K562 (cell line): Measurements from ENCODE around the gene NFKB2. TPM values are rescaled to one million over a fixed set of nuclear protein-coding genes. Genes with fewer than 3 reads are reported as not detected.

Experiments
- ATAC-seq: fragments of 200-7000 bp; cut with Tn5 transposase; 3 replicates; pipeline ENCODE4 v1.9.1; 2020; ENCODE audit warnings: moderate library complexity
- BruUV-seq: library from RNA; stranded (reverse); fragments of 400-500 nt; replicated peaks from 2 replicates; lab custom pipeline; 2021; lab: Mats Ljungman, UMichigan
- CTCF ChIA-PET: fragments of 300-600 bp; formaldehyde crosslinking; extraction: SDS; loops from one replicate; lab custom pipeline; 2021; ENCODE audit warnings: low intra/inter-chr PET ratio; lab: Yijun Ruan, JAX
- POLR2A ChIA-PET: fragments of 300-600, 350-650 bp; sonication (Branson Sonifier 250); formaldehyde crosslinking; extraction: SDS; loops from one replicate; lab custom pipeline; 2021; ENCODE audit warnings: antibody characterized with exemption, inconsistent platforms; lab: Yijun Ruan, JAX
- DNase-seq, 4 experiments: peaks; one replicate each; pipeline versions ENCODE4 v3.0.0 to v3.0.0-alpha.2; 2011 to 2018; ENCODE audit warnings: low spot score in 3 of 4, mixed read lengths in 3 of 4; ENCODE audit errors: extremely low read depth in 1 of 4
- FAIRE-seq: peaks from 2 replicates; lab custom pipeline; 2011; peaks lifted over from hg19 to GRCh38; lab: Jason Lieb, UNC
- H2AFZ ChIP-seq: 2 replicates; pipeline ENCODE4 v1.6.0; 2011; ENCODE audit warnings: low read depth, low read length, control low read depth, inconsistent platforms
- H3K27ac ChIP-seq: fragments of 200-600 bp; 3 replicates; pipeline ENCODE4 v1.8.0; 2011; ENCODE audit warnings: low read depth, mild to moderate bottlenecking, control low read depth, inconsistent platforms, low read length, moderate library complexity, mixed read lengths; ENCODE audit errors: extremely low read depth
- H3K27me3 ChIP-seq, 2 experiments: fragments of 300-600 bp in 1 of 2; 2 replicates in 1 of 2; 3 replicates in 1 of 2; pipeline versions ENCODE4 v1.6.0 to v1.8.0; 2011; ENCODE audit warnings: inconsistent platforms in 2 of 2, low read length in 2 of 2, mild to moderate bottlenecking in 1 of 2, mixed read lengths in 1 of 2, moderate library complexity in 1 of 2; ENCODE audit not compliant: control insufficient read depth in 2 of 2, insufficient read depth in 2 of 2
- H3K36me3 ChIP-seq: fragments of 300-600 bp; 3 replicates; pipeline ENCODE4 v1.8.0; 2011; ENCODE audit warnings: mild to moderate bottlenecking, low read length, inconsistent platforms; ENCODE audit not compliant: control insufficient read depth, insufficient read depth
- H3K4me1 ChIP-seq, 2 experiments: fragments of 200-600 bp in 1 of 2; replicated peaks in 1 of 2; 2 replicates in 1 of 2; 3 replicates in 1 of 2; pipeline versions ENCODE4 v1.5.1 to v1.8.0; 2011; ENCODE audit warnings: inconsistent platforms in 2 of 2, low read length in 2 of 2, mild to moderate bottlenecking in 1 of 2, mixed read lengths in 1 of 2, moderate library complexity in 1 of 2; ENCODE audit not compliant: control insufficient read depth in 2 of 2, insufficient read depth in 2 of 2
- H3K4me2 ChIP-seq: 2 replicates; pipeline ENCODE4 v1.6.1; 2011; ENCODE audit warnings: low read length, control low read depth, inconsistent platforms, mixed read lengths; ENCODE audit not compliant: insufficient read depth
- H3K4me3 ChIP-seq: fragments of 200-600 bp; sonication (generic), shearing (Covaris generic); 2 replicates; pipeline ENCODE4 v1.5.1; 2016; ENCODE audit warnings: control low read depth, inconsistent platforms
- H3K79me2 ChIP-seq: fragments of 200-600 bp; 3 replicates; pipeline ENCODE4 v1.8.0; 2011; ENCODE audit warnings: low read length, inconsistent platforms; ENCODE audit not compliant: control insufficient read depth, insufficient read depth
- H3K9ac ChIP-seq, 2 experiments: 2 replicates each; pipeline versions ENCODE4 v1.6.0 to v1.6.1; 2011; ENCODE audit warnings: low read depth in 2 of 2, low read length in 2 of 2, control low read depth in 1 of 2, inconsistent platforms in 1 of 2, mild to moderate bottlenecking in 1 of 2, mixed read lengths in 1 of 2; ENCODE audit not compliant: insufficient read depth in 1 of 2
- H3K9me1 ChIP-seq: one replicate; pipeline ENCODE4 v1.6.0; 2011; ENCODE audit warnings: inconsistent platforms, mild to moderate bottlenecking, low read length, moderate library complexity; ENCODE audit not compliant: control insufficient read depth, insufficient read depth
- H3K9me3 ChIP-seq: replicated peaks from 2 replicates; pipeline ENCODE4 v1.5.1; 2011; ENCODE audit warnings: low read depth, low read length, inconsistent platforms; ENCODE audit not compliant: control insufficient read depth, insufficient read depth
- H4K20me1 ChIP-seq: replicated peaks from 2 replicates; pipeline ENCODE4 v1.6.1; 2011; ENCODE audit warnings: low read length, inconsistent platforms, mixed read lengths; ENCODE audit not compliant: control insufficient read depth, insufficient read depth
- MYC ChIP-seq, 2 experiments: fragments of 250-450 bp in 1 of 2; sonication (Bioruptor Pico) in 1 of 2; IDR thresholded peaks; 2 replicates each; pipeline versions ENCODE4 v1.5.1 to v1.6.1; 2012 to 2021; ENCODE audit warnings: low read depth in 2 of 2, borderline replicate concordance in 1 of 2, improper control_type of control experiment in 1 of 2, low read length in 1 of 2, mild to moderate bottlenecking in 1 of 2, moderate library complexity in 1 of 2
- RFX1 ChIP-seq: fragments of 450-650 bp; IDR thresholded peaks from 2 replicates; pipeline ENCODE4 v1.6.1; 2016; ENCODE audit warnings: mild to moderate bottlenecking, moderate library complexity
- ZC3H4 ChIP-seq: sonication (generic); formaldehyde crosslinking; IDR thresholded peaks from 2 replicates; pipeline ENCODE4 v1.9.0; 2021; ENCODE audit warnings: missing genetic modification reagents, borderline replicate concordance
- WGBS: fragments of 100-300 bp; shearing (Covaris generic); methylation state at CpG from one replicate; pipeline ENCODE4 v1.1.6; 2016; ENCODE audit warnings: low coverage, mixed read lengths; ENCODE audit not compliant: insufficient coverage; ENCODE audit errors: missing lambda C conversion rate; 5-methylcytosine and 5-hydroxymethylcytosine counted together
- in situ Hi-C: fragments of 300-500 bp; cut with MboI; formaldehyde crosslinking; loops from 4 replicates; pipeline ENCODE4 v1.15.0; 2018; ENCODE audit warnings: inconsistent platforms, mixed read lengths
- intact Hi-C: fragments of 100-400 bp; cut with micrococcal nuclease; formaldehyde crosslinking; loops from 2 replicates; pipeline ENCODE4 v1.14.2; 2022
- polyA plus RNA-seq, 8 experiments: library from polyadenylated mRNA; depleted of rRNA in 4 of 8; stranded (reverse) in 5 of 8; unstranded in 3 of 8; fragments of >200 nt; fragmentation: Nextera tagmentation in 2 of 8; fragmentation: Illumina TruSeq in 1 of 8; extraction: Ambion mirVana in 2 of 8; extraction: Trizol in 1 of 8; gene quantifications; 2 replicates each; pipeline versions ENCODE4 v1.2.1 to v1.2.3, GENCODE V29; 2011 to 2014; ENCODE audit warnings: inconsistent platforms in 1 of 8, missing spikeins in 1 of 8
- total RNA-seq, 7 experiments: library from RNA; depleted of rRNA in 6 of 7; stranded (reverse); fragments of >200 nt in 6 of 7; fragmentation: Illumina TruSeq in 2 of 7; extraction: Trizol in 2 of 7; gene quantifications; 2 replicates each; pipeline versions ENCODE4 v1.2.1 to v1.2.3, GENCODE V29; 2011 to 2021; ENCODE audit warnings: low replicate concordance in 1 of 7

Gene NFKB2
- total and polyA plus RNA-seq, 9 of the 15 experiments (the other 6 are each of a cell fraction or from before 2014, with no cell fraction given): 0.07 to 20.3 (median 7.9) TPM

DNA sequence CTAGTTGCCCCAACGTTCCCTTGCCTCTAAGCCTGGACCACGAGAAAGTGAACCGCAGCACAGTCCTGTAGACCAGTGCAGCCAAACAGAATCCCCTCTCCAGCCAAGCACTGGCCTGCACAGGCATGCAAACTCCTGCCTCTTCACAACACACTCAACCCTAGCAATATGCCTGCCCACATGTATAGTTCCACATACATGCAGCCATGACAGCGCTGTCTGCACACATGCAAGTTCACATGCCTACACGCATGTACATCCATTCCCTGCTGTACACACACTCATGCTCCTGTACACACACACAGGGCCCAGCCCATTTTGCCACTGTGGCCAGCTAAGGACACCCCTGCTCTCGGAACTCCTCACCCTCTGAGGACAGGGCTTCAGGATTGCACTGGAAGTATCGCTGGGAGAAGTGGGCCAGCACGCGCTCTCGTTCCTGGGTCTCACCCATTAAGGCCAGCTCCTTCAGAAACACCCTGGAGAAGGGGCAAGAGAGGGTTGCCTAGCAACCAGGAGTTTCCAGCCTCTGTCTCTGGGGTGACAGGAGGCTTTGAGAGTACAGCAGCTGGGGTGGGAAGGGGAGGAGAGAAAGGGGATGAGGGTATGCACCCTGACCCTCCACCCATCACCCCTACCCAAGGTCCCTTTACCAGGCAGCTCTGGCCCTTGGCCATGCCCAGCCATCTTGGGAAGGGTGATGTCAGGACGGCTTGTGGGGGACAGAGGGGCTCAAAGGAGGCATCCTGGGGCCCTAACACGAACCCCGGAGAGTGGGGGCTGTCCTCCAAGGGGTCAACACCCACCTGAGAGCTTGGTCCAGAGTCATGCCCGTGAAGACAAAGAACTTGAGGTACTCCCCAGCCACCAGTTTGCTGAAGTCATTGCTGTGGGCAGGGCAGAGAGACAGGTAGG lies 16.1 kb downstream of the NFKB2 start:
- intact Hi-C loops: no loop called here
- H3K9me1 ChIP-seq: no peaks in the 10 kb centered on the region
- no peak overlapping the region for H3K27ac ChIP-seq
- H3K27me3 ChIP-seq: peaks cover 10 to 49% of the 10 kb centered on the region in 2 experiments; a peak in 3 of 5 replicates
- H2AFZ ChIP-seq: no peak overlapping the region
- no peak for FAIRE-seq
- H3K79me2 ChIP-seq: no peaks in the 10 kb centered on the region
- H3K9ac ChIP-seq: no peak overlapping the region
- no TSS peak for BruUV-seq
- H4K20me1 ChIP-seq: no peaks in the 10 kb centered on the region
- in situ Hi-C loops: no loop called here
- ChIA-PET CTCF (no interaction called here), POLR2A (interaction anchor here (0.6 to 1.4 kb wide), 2 partner anchors 11 to 254 kb away, joined by 3 read pairs; no protein-coding TSS in a partner anchor)
- H3K4me2 ChIP-seq: no peak overlapping the region
- H3K4me3 ChIP-seq: no peak overlapping the region
- TF ChIP-seq MYC (IDR thresholded peaks at IDR 0.05; ENCODE audit: low read depth, low read length) (no peak), MYC (CRISPR knock-in tag; IDR thresholded peaks at IDR 0.05; ENCODE audit: borderline replicate concordance, low read depth) (no peak), RFX1 (peak; percentile 79), ZC3H4 (CRISPR knock-in tag) (no peak)
- TF ChIP-seq, all 486 proteins: peak for 1
- no peaks in the 10 kb centered on the region for H3K9me3 ChIP-seq
- DNase-seq (no peak), ATAC-seq (no peak)
- no peaks in the 10 kb centered on the region for H3K36me3 ChIP-seq
- H3K4me1 ChIP-seq: peaks cover 0 to 34% of the 10 kb centered on the region in 2 experiments; a peak in 3 of 5 replicates
- WGBS: 16% methylated on average over 14 of the region's 14 CpGs
